GM21367 (cell line): ENCODE data around the gene PCSK5.
"Not testable (repeated sequence)": the region's sequence is repeated elsewhere in the genome, so short reads cannot be mapped to it uniquely, and the experiment has no call there.

Experiments
- ATAC-seq: cut with Tn5 transposase; IDR thresholded peaks from one replicate; pipeline ENCODE4 v1.9.1; 2021; ENCODE audit not compliant: unreplicated experiment

Gene PCSK5

DNA sequence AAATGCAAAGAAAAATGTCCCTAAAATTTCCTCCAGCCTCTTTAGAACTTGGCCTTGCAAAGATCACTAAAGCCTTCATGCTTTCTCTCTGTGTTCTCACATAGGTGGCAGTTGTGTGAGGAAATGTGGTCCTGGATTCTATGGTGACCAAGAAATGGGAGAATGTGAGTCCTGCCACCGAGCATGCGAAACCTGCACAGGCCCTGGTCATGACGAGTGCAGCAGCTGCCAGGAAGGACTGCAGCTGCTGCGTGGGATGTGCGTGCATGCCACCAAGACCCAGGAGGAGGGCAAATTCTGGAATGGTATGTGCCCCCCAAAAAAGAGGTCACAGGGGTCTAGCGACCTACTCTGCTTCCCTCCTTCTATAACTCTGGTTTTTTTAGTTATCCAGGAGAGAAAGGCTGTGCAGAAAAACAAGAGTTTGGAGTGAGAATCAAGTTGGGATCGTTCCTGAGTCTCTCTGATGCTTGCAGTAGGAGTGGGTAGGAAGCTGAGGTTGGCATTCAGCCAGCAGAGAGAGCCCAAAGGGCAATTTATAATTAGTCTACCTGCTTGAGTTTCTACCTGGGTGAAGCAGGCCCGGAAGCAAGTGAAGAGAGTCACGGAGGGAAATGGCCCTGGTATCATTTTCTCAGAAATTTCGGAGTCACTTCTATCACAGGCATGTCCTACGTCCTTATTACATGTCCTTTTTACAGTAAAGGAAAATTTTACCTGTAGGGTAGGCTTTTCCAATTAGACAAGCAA is 406.3 kb downstream of the PCSK5 start:
- ATAC-seq: no peak

DNA sequence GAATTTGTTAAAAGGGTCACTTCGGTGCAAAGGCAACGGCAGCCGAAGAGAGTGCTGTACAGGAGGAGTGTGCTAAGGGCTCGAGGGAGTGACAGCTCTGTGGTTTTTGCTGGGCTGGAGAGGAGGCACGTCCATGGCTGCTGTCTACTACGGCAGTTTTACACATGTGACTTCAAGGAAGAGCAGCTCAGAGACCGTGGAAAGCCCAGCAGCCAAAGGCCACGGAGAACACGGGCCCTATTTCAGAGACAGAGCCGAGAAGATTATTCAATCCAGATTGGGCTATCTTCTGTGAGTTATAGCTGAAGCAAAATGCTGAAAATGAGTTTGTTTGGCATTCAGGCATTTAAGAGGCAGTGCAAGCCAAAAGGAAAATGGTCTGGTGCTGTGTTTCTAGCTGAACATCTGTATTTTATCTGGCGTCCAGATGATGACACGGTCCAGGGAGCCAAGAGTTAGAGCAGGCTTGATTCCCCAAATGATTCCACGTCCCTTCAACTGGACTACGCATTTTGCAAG is 407.3 kb downstream of the PCSK5 start:
- ATAC-seq: no peak

DNA sequence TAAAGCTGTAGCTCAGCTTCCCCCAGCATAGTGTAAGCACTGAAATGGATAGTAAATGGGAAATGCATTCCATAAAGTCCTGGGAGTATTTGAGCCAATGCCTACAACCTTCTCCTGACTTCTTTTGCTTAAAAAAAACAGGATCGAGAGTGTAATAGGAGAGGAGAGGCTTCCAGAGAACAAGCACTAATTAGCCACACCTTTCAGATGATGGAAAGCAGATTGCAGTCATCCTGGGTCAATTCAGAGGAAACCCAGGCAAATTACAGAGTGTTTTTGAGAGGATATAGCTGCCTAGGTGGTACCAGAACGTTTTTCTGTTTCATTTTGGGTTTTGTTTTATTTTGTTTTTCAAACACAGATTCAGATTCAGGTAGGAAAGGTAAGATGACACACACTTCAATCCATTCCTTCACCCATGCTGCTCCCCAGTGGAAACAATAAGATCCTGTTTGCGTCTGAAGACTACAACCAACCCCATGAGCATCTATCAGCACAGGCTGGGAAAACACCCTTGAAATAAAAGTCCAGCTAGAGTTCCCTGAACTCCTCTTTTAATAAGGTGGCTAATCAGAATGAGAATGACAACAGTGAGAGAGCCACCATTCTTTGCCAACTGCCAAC is 408.2 kb downstream of the PCSK5 start:
- no peak for ATAC-seq

DNA sequence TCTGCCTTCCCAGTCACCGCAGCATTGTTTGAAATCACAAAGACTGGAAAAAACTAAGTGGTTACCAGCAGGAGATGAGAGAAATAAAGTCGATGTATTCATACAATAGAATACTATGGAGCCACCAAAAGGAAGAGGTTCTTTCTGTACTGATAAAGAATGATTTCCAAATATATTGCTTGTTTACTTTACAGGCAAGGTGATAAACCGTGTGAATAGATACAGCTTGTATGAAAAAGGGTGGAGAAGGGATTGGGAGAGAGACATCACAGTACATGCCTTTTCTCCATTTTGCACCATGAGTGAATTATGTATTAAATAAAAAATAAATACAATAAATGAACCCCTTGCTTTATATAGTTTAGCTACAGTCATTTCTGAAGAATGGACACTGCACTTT is 412.1 kb downstream of the PCSK5 start:
- ATAC-seq: peak; percentile 27

DNA sequence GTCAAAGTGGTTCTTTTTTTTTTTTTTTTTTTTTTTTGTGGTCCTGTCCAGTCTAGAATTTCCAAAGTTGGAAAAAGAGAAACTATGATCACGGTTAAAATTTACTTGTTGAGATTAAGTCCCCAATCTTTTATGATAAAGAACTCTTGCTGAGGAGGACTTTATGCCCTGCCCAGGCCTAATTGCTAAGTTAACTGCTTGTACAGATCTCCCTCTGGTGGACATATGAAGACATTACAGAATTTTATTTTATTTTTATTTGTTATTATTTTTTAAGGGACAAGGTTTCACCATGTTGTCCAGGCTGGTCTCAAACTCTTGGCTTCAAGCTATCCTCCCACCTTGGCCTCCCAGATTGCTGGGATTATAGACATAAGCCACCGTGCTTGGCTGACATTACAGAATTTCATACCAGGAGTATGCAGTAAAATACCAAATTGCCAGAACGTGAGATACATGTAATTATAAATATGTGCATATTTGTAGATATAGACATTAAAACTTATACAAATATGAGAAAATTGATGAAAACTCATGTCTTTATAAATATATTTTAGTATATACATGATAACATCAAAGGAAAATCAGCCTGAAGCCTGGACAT is 412.6 kb downstream of the PCSK5 start:
- peak; percentile 77 for ATAC-seq

DNA sequence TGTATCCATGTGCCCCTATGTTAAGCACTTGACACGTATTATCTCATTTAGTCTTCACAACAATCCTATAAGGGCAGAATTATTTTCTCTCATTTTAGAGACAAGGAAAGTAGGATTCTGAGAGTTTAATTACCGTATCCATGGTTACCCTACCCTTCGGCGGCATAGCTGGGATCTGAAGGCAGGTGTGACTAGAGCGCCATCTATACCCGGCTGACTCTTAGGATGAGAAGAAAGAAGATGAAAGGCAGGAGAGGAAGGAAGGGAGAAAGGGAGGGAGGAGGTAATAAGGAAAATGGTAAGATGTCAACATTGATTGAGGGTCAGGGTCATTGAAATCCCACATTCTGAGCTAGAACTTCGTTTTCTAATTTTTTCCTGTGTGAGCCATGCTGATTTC is 416.6 kb downstream of the PCSK5 start:
- ATAC-seq: not testable (repeated sequence)

DNA sequence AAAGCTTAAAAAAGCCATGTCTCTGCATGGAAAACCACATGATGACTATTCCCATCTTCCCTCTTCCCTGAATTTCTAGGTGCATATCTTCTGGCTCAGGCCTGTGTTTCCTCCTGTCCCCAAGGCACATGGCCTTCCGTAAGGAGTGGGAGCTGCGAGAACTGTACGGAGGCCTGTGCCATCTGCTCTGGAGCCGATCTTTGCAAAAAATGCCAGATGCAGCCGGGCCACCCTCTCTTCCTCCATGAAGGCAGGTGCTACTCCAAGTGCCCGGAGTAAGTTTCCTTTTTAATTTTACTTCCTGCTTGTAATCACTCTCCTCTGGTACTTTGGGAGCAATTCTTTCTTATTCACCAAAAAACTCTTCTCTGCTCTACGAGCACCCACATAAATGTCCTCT is 420.1 kb downstream of the PCSK5 start:
- no peak for ATAC-seq

DNA sequence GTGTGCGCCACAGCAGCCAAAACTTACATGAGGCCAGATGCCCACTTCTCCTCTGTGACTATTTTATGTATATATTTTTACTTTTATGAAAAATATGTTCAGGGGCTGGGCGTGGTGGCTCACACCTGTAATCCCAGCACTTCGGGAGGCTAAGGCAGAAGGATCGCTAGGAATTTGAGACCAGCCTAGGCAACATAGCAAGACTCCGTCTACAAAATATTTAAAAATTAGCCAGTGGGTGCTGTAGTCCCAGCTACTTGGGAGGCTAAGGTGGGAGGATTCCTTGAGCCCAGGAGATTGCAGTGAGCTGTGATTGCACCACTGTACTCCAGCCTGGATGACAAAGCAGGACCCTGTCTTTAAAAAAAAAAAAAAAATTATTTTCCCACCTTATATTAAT is 420.5 kb downstream of the PCSK5 start:
- ATAC-seq: no peak

DNA sequence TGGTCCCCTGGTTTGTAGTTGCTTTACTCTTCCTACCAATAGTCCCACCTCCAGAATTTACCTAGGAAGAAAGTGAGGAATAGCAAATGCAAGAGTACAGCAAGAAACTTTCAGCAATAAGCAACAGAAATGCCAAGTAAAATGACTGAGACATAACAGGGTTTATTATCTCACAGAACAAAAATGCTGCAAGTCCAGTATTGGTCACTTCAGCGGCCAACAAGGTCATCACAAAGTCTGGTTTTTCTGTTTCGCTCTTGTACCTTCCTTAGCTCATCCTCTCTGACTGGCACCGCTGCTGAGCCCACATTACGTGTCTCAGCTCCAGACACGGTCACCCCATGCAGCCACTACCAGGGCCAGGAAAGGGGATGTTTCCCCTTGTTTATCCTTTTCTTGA is 421.1 kb downstream of the PCSK5 start:
- no peak for ATAC-seq

DNA sequence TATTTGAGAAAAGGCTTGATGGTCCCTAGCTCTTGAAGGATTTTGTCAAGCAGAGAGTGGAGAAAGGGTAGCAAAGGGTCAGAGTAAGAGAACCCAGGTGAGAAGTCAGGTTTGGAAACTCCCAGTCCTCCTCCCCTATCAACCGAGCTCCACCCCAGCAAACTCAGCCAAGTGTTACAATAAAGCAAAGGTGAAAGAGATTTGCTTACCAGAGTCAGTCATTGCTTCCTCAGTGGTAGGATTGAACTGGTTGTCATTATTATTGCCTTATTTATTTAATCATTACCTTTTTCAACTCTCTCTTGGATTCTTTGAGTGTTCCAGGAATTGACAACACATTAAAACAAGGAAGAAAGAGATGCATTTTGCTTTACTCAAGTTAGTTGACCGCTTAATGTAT is 423.3 kb downstream of the PCSK5 start:
- ATAC-seq: no peak

DNA sequence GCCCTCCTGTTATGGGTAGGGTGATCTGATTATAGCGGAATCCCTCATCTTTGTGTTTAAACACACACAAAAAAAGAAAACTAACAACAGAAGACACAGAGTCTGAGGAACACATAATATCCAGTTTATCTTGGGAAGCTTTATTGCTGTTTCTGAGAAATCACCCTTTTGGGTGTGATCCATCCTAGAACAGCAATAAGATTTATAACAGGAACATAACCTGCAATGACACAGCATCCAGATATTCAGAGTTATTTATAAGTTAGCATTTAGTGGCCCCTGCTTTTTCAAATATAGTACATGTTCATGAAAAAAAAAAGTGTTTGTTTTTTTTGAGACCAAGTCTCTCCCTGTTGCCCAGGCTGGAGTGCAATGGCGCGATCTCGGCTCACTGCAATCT is 423.8 kb downstream of the PCSK5 start:
- no peak for ATAC-seq

DNA sequence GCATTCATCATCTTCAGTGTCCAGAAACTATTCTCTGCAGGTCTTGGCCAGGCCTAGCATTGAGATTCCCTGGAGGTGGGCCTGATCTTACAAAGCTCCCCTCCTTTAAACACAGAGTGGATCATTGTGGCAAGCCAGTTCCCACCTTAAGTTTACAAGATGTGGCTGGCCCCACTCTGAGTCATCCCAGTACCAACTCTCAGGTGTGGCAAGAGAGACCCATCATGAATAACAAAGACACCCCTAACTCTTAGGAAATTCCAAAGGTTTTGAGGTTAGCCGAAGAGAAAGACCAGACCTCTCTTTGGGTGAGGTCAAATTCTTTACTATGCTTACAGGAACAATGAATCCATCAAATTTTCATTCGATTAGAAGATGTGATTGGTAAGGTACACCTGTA is 425.6 kb downstream of the PCSK5 start:
- no peak for ATAC-seq

DNA sequence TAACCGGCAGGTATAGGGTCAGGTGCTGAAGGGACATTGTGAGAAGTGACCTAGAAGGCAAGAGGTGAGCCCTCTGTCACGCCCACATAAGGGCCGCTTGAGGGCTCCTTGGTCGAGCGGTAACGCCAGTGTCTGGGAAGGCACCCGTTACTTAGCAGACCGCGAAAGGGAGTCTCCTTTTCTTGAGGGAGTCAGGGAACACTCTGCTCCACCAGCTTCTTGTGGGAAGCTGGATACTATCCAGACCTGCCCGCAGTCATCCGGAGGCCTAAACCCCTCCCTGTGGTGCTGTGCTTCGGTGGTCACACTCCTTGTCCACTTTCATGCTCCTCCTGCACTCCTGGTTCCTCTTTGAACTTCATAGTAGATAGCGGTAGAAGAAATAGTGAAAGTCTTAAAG is 429.0 kb downstream of the PCSK5 start:
- ATAC-seq: not testable (repeated sequence)

DNA sequence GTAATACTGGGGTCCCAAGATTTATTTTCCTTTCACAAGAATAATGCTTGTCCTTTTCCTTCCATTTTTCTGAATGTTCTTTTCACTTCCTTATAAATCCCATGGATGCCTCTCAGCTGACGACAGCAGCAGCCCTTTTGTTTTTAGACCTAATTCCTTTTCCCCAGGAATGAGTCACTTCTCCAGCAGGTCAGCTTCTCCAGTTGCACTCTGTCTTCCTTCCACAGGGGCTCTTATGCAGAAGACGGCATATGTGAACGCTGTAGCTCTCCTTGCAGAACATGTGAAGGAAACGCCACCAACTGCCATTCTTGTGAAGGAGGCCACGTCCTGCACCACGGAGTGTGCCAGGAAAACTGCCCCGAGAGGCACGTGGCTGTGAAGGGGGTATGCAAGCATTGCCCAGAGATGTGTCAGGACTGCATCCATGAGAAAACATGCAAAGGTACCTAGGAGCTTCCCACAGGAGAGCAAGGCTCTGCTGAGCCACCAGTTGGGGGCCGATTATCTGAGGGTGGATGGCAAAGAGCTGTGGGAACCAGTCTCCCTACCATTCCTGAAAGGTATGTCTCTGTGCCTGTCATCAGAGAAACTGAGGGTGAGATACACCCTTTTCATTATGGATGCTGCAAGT is 430.8 kb downstream of the PCSK5 start:
- no peak for ATAC-seq

DNA sequence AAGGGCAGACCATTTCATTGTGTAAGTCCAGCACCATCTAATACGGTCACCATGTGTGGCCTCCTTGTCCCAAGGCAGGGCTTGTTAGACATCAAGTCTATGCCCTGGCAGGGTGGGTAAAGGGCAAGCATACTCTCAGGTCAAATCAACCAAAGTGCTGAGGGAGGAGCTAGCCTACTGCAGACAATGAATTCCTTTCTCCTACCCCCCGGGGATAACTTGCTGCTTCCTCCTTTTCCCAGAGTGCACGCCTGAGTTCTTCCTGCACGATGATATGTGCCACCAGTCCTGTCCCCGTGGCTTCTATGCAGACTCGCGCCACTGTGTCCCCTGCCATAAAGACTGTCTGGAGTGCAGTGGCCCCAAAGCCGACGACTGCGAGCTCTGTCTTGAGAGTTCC is 432.3 kb downstream of the PCSK5 start:
- ATAC-seq: no peak

DNA sequence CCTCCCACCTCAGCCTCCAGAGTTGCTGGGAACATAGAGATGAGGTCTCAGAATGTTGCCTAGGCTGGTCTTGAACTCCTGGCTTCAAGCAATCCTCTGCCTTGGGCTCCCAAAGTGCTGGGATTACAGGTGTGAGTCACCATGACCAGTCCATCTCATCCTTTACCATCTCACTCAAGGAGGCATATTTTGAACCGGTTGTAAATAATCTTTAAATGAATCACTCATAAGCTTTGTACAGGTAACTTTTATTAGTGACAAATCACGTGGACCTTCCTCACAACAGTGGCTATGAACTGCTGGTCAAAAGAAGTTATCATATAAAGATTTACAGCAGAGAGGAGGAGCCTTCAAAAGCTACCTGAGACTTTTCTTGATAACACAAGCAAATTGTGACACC is 433.0 kb downstream of the PCSK5 start:
- ATAC-seq: no peak

DNA sequence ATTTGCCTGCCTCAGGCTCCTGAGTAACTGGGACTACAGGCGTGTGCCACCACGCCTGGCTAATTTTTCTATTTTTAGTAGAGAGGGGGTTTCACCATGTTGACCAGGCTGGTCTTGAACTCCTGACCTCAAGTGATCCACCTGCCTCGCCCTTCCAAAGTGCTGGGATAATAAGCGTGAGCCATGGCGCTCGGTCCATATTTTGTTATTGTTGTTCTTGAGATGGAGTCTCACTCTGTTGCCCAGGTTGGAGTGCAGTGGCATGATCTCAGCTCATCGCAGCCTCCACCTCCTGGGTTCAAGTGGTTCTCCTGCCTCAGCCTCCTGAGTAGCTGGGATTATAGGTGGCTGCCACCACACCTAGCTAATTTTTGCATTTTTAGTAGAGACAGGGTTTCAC is 433.6 kb downstream of the PCSK5 start:
- ATAC-seq: not testable (repeated sequence)

DNA sequence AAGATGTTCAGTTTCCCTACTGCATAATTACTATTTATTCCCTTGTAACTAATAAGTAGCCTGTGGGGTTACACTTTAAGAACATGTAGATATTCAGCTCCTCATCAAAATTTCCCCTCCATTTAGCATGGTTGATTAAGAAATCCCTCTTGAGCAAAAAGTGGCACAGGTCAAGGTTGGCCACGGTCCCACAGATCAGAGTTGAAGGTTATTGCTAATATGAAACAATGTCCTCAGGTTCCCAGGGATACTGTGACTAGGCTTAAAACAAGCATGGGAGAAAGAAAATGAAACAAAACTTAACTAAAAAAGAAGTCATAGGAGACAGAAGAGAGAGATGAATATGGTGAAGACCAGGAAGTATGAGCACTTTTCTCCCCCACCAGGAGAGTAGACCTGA is 439.6 kb downstream of the PCSK5 start:
- no peak for ATAC-seq

DNA sequence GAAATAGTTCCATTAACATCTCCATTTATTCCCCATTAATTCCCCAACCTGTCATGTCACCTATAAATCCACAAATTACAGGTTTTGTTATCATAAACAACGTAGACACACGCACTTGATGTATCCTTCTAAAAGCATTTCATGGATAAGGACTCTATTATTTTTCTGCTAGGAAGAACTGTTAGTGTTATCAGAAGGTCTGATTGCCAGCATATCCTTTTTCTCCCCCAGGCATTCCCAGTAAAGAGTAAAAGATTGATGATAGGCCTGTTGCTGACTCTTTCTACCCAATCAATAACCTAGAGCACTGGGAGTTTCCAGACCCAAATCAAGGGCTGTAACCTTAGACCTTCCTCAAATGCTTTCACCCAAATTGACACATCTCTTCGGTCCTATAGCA is 442.9 kb downstream of the PCSK5 start:
- no peak for ATAC-seq

DNA sequence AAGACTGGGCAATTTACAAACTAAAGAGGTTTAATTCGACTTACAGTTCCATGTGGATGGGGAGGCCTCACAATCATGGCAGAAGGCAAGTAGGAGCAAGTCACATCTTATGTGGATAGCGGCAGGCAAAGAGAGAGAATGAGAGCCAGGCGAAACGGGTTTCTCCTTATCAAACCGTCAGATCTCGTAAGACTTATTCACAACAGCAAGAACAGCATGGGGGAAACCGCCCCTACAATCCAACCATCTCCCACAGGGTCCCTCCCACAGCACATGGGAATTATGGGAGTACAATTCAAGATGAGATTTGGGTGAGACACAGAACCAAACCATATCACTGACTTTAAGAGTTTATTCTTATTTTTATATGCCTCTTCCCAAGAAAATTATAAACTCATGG is 443.5 kb downstream of the PCSK5 start:
- no peak for ATAC-seq

DNA sequence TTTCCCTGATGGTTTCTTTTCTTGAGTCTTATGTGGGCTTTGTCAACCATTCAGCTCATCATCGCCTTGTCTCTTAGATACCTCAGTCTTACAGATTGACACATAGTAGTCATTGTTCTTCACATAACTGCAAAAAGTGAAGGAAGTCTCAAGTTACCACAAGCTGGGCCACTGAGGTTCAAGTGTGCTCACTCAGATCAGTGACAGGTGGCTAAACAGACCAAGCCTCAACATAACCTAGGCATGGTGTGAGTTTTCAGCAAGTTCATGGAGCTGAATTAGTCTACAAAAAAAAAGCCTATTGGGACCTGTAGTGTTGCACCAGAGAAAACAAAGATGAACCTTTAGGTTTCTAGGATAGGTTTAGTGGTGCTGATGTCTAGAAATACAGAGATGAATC is 445.6 kb downstream of the PCSK5 start:
- no peak for ATAC-seq

DNA sequence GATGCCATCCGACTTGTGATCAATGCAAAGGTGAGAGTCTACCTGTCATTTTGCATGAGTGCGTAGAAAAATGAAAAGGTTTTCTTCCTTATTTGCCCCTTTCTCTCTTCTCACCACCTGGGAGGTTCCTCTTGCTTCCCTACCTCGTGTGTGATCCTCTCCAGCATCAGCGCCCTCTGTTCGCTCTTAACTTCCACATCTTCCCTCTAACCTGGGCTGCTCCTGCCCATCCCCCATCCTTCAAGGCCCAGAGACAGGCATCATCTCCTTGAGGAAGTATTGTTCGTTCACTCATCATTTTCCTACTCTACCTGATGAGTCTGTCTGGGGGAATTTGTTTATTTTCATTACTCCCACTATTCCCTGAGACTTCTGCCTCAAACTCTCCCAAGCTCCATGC is 447.9 kb downstream of the PCSK5 start:
- ATAC-seq: no peak
